22Rv1 (cell line): Measurements from ENCODE around the gene CCDC150.

Experiments
- ZFX ChIP-seq: fragments of 450-650 bp; IDR thresholded peaks from 2 replicates; pipeline ENCODE4 v1.6.1; 2017; ENCODE audit warnings: antibody characterized with exemption, borderline replicate concordance
- TF ChIP-seq, protein P1 (sequence below): fragments of 450-650 bp; IDR thresholded peaks from 2 replicates; pipeline ENCODE4 v1.5.1; 2017; ENCODE audit warnings: mild to moderate bottlenecking

DNA sequence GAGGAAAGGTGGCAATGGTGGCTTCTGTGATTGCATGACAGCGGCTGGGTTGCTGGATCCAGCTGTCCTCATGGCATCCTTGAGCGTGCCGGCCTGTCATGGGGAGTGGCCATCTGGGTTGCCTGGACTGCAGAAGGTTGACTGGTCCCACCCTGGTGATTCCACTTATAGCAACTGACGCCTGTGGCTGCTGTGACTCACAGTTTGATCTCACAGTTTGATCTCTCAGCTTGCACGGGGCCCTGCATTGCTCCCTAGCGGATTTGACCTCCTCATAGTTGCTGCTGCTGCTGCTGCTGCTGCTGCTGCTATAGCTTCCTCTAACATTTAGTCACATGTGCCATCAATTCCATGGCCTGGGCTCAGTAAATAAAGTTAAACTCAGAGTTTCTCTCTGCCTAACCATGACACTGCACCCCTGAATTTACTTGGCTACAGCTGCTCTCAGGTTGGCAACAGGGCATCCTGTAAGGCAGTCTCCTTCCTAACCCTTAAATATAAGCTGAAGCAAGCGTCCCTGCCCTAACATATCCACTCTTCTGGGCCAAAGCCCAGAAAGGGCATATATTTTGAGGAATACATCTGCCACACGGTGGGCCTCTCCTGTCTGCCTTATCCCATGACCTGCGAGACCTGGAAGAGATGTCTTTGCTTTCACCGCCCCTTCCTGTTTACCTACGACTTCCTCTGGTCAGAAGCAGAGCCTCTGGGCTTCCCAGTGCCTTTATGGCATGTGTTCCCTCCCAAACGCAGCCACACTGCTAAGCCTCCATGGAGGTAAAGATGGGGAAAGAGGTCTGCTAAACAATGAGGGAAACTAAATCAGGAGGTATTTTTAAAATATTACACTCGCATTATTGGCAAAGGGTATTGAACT lies 37.8 kb upstream of the CCDC150 start:
- TF ChIP-seq, protein P1, sequence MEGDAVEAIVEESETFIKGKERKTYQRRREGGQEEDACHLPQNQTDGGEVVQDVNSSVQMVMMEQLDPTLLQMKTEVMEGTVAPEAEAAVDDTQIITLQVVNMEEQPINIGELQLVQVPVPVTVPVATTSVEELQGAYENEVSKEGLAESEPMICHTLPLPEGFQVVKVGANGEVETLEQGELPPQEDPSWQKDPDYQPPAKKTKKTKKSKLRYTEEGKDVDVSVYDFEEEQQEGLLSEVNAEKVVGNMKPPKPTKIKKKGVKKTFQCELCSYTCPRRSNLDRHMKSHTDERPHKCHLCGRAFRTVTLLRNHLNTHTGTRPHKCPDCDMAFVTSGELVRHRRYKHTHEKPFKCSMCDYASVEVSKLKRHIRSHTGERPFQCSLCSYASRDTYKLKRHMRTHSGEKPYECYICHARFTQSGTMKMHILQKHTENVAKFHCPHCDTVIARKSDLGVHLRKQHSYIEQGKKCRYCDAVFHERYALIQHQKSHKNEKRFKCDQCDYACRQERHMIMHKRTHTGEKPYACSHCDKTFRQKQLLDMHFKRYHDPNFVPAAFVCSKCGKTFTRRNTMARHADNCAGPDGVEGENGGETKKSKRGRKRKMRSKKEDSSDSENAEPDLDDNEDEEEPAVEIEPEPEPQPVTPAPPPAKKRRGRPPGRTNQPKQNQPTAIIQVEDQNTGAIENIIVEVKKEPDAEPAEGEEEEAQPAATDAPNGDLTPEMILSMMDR = no peak
- TF ChIP-seq ZFX = no peak
